ENCODE data around the gene G6PC1.
"Not testable (repeated sequence)": the region's sequence is repeated elsewhere in the genome, so short reads cannot be mapped to it uniquely, and the experiment has no call there.

Gene G6PC1

DNA sequence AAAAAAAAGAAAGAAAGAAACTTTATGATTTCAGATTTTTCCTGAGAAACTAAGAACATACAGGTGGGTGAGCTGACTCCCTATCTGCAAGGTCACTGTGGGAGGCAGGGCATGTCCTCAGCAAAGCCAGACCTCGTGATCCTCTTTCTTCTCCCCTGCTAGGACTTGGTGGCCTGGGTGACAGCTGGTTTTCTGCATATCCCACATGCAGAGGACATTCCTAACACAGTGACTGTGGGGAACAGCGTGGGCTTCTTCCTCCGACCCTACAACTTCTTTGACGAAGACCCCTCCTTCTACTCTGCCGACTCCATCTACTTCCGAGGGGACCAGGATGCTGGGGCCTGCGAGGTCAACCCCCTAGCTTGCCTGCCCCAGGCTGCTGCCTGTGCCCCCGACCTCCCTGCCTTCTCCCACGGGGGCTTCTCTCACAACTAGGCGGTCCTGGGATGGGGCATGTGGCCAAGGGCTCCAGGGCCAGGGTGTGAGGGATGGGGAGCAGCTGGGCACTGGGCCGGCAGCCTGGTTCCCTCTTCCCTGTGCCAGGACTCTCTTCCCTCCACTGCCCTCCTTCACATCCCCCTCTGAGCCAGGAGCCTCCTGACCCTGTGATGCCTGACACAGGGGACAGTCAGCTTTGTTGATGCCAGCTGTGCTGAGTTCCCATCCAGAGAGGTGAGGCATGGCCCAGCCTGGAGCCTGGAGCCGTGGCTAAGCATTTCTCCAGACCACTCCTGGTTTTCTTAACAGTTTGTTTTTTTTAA lies 26.5 kb upstream of the G6PC1 start:
- not testable (repeated sequence) for DNase-seq

- DNase-seq: no peak
Measured at GRCh38 chr17:42877037-42877436, 23.6 kb upstream of the G6PC1 start.

GRCh38 chr17:42878123-42878880 lies 22.3 kb upstream of the G6PC1 start:
- DNase-seq: no peak

GRCh38 chr17:42878924-42879595 lies 21.5 kb upstream of the G6PC1 start:
- no peak for DNase-seq

DNA sequence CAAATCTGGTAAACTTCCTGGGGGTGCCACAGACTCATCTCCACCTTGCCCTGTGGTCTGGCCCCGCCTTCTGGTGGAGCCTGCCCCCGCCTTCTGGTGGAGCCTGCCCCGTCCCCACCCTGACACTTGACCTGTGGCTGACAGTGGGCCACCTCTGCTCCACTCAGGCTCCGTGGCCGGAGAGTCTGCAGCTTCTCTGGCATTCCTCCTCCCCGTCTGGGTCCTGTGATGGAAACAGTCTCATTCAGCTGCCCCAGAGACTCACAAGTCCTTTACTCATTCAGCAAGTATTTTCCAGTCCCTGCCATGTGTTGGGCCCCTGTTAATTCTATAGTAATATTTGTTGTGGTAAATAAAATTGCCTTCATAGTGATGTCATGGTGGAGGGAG lies 21.0 kb upstream of the G6PC1 start:
- DNase-seq: no peak

DNA sequence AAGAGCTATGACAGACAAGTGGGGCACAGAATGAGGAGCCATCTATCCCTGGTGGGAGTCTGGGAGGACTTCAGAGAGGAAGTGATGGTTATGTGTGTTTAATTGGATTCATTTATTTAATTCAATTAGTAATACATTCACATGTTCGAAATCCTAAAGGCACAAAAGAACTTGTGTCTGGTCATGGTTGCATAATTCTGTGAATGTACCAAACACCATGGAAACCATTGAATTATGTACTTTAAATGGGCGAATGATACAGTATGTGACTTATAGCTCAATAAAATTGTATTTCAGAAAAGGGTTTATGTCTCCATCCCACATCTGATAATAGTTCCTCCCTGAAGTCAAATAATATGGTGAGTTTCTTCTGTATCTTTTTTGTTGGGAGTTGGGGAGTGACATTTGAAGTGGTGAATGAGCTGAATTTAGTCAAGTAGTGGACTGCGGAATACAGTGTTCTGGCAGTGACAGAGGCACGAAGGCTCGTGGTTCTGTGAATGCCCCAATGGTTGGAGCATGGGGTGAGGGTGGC lies 19.8 kb upstream of the G6PC1 start:
- DNase-seq: no peak

GRCh38 chr17:42881706-42882105 lies 18.9 kb upstream of the G6PC1 start:
- DNase-seq: not testable (repeated sequence)

- DNase-seq: no peak
Measured at GRCh38 chr17:42882166-42882565, 18.4 kb upstream of the G6PC1 start.

GRCh38 chr17:42883802-42884558 lies 16.6 kb upstream of the G6PC1 start:
- no peak for DNase-seq

GRCh38 chr17:42885806-42886205 lies 14.8 kb upstream of the G6PC1 start:
- not testable (repeated sequence) for DNase-seq

- no peak for DNase-seq
Measured at GRCh38 chr17:42886283-42887176, 14.1 kb upstream of the G6PC1 start.

DNA sequence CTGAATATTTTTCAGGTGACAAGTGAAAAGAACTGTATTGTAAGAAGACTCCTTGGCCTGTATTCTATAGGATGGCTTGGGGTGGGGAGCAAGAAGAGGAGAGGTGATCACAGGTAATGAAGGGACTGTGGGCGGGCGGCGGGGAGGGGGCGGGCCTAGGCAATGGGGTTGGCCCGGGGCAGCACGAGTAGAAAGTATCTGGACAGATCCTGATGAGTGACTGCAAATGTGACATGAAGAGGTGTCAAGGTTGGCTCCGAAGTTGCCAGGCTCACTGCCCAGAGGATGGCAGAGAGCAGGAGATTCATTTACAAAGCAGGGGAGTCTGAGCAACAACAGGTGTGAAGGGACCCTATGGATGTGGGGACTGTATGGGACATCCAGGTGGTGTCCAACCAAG lies 10.8 kb upstream of the G6PC1 start:
- no peak for DNase-seq

- DNase-seq: no peak
Measured at GRCh38 chr17:42891539-42892152, 9.0 kb upstream of the G6PC1 start.

- no peak for DNase-seq
Measured at GRCh38 chr17:42893359-42893758, 7.2 kb upstream of the G6PC1 start.

GRCh38 chr17:42894283-42895184 lies 6.1 kb upstream of the G6PC1 start:
- no peak for DNase-seq

DNA sequence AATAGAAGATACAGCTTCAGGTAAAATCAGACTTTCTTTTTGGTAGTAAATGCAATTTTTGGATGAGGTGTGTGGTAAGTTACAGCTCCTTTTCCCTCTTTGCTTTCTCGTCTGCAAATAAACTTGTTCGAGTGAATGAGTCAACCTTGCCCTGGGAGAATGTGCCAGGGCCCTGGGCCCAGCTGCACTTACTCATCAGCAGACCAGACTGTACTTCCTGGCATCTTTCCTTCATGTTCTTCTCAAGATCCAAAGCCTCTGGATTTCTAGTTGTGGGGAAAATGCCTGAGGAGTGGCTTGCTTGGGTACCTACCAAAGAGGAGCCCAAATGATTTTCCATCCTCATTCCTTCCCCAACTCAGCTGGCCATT lies 5.4 kb upstream of the G6PC1 start:
- DNase-seq: no peak

DNA sequence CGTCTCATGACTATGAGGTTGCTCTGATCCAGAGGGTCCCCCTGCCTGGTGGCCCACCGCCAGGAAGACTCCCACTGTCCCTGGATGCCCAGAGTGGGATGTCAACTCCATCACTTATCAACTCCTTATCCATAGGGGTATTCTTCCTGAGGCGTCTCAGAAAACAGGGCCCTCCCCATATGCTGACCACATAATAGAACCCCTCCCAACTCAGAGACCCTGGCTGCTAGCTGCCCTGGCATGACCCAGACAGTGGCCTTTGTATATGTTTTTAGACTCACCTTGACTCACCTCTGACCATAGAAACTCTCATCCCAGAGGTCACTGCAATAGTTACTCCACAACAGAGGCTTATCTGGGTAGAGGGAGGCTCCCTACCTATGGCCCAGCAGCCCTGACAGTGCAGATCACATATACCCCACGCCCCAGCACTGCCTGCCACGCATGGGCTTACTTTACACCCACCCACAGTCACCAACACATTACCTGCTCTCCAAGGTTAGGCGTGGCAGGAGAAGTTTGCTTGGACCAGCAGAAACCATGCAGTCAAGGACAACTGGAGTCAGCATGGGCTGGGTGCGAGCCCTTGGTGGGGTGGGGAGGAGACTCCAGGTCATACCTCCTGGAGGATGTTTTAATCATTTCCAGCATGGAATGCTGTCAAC lies 2.3 kb upstream of the G6PC1 start:
- no peak for DNase-seq

GRCh38 chr17:42899981-42900380 lies 618 bp upstream of the G6PC1 start:
- DNase-seq: not testable (repeated sequence)

- DNase-seq: no peak
Measured at GRCh38 chr17:42901535-42902229, 1.1 kb downstream of the G6PC1 start.

All from stimulated activated naive CD4-positive, alpha-beta T cell treated with Interleukin-2 at 50 U/mL for 16 hours (primary cell).